Urinary bladder (tissue), 4 donors: ENCODE measurements around the gene POTEH. TPM values are rescaled to one million over a fixed set of nuclear protein-coding genes. Genes with fewer than 3 reads are reported as not detected.
"Not testable (repeated sequence)": the region's sequence is repeated elsewhere in the genome, so short reads cannot be mapped to it uniquely, and the experiment has no call there.

Experiments
- DNase-seq: peaks from one replicate; pipeline ENCODE4 v3.0.0-alpha.2; 2015; ENCODE audit errors: extremely low spot score
- H3K27ac ChIP-seq: one replicate; pipeline ENCODE4 v1.5.1; 2013; ENCODE audit warnings: low read depth, mild to moderate bottlenecking, moderate library complexity
- H3K36me3 ChIP-seq: one replicate; pipeline ENCODE4 v1.6.1; 2013; ENCODE audit warnings: mild to moderate bottlenecking, moderate library complexity; ENCODE audit not compliant: insufficient read depth
- H3K4me1 ChIP-seq: one replicate; pipeline ENCODE4 v1.6.1; 2013; ENCODE audit warnings: mild to moderate bottlenecking, moderate library complexity; ENCODE audit not compliant: insufficient read depth
- H3K4me3 ChIP-seq: one replicate; pipeline ENCODE4 v1.5.1; 2013; ENCODE audit warnings: low read depth, low read length
- WGBS: extraction: QIAGEN DNeasy Blood & Tissue Kit; methylation state at CpG from one replicate; pipeline ENCODE4 v1.1.7; 2013; 5-methylcytosine and 5-hydroxymethylcytosine counted together
- polyA plus RNA-seq: library from polyadenylated mRNA; stranded (reverse); fragments of 200-250 nt; gene quantifications from one replicate; pipeline ENCODE4 v1.2.3, GENCODE V29; 2013
- total RNA-seq: library from RNA; depleted of rRNA; stranded (reverse); fragments of >200 nt; gene quantifications from one replicate; pipeline ENCODE4 v1.2.3, GENCODE V29; 2014
- donor health status: healthy with polysubstance abuse.
- donor health status: healthy.

The POTEH gene
- total and polyA plus RNA-seq, 2 donors, result not detected

GRCh38 chr22:15688090-15688489 is 1.7 kb upstream of the POTEH start:
- H3K4me1 ChIP-seq, H3K4me3 ChIP-seq, H3K27ac ChIP-seq, H3K36me3 ChIP-seq, DNase-seq: not testable (repeated sequence)
- 70% methylated on average over 2 of the region's 2 CpGs for WGBS

- WGBS, result 83% methylated on average over 76 of the region's 77 CpGs
- H3K36me3 ChIP-seq, DNase-seq: not testable (repeated sequence)
Measured at GRCh38 chr22:15689012-15689748, 646 bp upstream of the POTEH start.

DNA sequence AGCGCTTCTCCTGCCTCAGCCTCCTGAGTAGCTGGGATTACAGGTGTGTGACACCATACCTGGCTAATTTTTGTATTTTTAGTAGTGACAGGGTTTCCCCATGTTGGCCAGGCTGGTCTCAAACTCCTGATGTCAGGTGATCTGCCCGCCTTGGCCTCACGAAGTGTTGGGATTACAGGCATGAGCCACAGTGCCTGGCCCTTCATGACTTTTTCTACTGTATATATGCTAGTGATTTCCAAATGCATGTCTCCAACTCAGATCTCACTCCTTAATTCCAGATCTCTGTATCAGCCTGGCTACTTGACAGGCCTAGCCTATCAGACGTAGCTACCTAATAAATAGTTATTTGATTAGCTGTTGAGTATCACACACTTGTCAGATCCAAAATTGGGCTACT is 23.8 kb downstream of the POTEH start:
- not testable (repeated sequence) for H3K27ac ChIP-seq, H3K4me1 ChIP-seq, H3K36me3 ChIP-seq, DNase-seq, H3K4me3 ChIP-seq
- WGBS, result 68% methylated on average over 2 of the region's 4 CpGs

More at GRCh38 chr22:15689012-15689748, 646 bp upstream of the POTEH start:
- H3K4me1 ChIP-seq, H3K4me3 ChIP-seq, H3K27ac ChIP-seq: not testable (repeated sequence)

- not testable (repeated sequence) for H3K4me1 ChIP-seq, DNase-seq, H3K36me3 ChIP-seq, H3K27ac ChIP-seq, H3K4me3 ChIP-seq
- WGBS, result 51% methylated on average over 1 of the region's 2 CpGs
Measured at GRCh38 chr22:15714125-15714524, 24.3 kb downstream of the POTEH start.

DNA sequence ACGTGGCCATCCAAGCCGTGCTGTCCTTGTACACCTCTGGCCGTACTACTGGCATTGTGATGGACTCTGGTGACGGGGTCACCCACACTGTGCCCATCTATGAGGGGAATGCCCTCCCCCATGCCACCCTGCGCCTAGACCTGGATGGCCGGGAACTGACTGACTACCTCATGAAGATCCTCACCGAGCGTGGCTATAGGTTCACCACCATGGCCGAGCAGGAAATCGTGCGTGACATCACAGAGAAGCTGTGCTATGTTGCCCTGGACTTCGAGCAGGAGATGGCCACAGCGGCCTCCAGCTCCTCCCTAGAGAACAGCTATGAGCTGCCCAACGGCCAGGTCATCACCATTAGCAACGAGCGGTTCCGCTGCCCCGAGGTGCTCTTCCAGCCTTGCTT is 32.1 kb downstream of the POTEH start:
- DNase-seq, result not testable (repeated sequence)

GRCh38 chr22:15729209-15729917 is 39.5 kb downstream of the POTEH start:
- not testable (repeated sequence) for H3K4me1 ChIP-seq, H3K27ac ChIP-seq, H3K4me3 ChIP-seq, H3K36me3 ChIP-seq, DNase-seq
- WGBS, result 68% methylated on average over 9 of the region's 19 CpGs

More for the DNA sequence above, 32.1 kb downstream of the POTEH start:
- 81% methylated on average over 7 of the region's 18 CpGs for WGBS
- not testable (repeated sequence) for H3K4me3 ChIP-seq, H3K4me1 ChIP-seq, H3K27ac ChIP-seq, H3K36me3 ChIP-seq

GRCh38 chr22:15731023-15731422 is 41.2 kb downstream of the POTEH start:
- DNase-seq, H3K4me3 ChIP-seq, H3K36me3 ChIP-seq, H3K4me1 ChIP-seq, H3K27ac ChIP-seq: not testable (repeated sequence)
- no CpG with 5 or more reads among the region's 8 CpGs for WGBS

DNA sequence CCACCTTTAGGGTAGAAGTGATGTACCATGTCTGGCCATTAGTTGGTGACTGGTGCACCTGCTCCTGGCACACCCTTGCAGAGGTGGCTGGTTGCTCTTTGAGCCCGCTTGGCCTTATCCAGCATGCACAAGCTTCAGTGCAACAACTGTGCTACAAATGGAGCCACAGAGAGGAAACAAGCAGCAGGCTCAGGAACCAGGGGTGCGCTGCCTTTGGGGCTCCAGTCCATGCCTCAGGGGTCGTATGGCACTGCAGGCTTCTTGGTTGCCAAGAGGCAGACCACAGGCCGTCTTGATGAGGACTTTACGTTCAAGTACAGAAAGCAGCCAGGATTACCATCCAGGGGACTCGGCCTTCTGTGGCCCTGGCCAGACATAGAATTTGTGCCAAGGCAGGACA is 44.6 kb downstream of the POTEH start:
- not testable (repeated sequence) for H3K4me1 ChIP-seq, DNase-seq, H3K36me3 ChIP-seq, H3K4me3 ChIP-seq, H3K27ac ChIP-seq
- WGBS, result 59% methylated on average over 3 of the region's 6 CpGs

DNA sequence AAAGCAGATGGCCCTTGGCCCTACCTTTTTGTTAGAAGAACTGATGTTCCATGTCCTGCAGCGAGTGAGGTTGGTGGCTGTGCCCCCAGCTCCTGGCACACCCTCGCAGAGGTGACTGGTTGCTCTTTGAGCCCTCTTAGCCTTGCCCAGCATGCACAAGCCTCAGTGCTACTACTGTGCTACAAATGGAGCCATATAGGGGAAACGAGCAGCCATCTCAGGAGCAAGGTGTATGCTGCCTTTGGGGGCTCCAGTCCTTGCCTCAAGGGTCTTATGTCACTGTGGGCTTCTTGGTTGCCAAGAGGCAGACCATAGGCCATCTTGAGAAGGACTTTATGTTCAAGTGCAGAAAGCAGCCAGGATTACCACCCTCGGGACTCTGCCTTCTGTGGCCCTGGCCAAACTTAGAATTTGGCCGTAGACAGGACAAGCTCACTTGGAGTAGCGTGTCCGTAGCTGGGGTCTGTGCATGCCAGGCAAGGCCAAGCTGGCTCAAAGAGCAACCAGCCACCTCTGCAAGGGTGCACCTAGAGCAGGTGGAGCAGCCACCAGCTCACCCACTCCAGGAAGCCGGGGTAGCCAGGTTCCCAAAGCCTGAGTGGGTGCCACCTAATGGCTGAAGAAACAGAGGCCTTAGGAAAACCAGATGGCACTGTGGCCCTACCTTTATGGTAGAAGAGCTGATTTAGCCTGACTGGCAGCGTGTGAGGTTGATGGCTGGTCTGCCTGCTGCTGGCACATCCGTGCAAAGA is 48.5 kb downstream of the POTEH start:
- DNase-seq, H3K27ac ChIP-seq, H3K36me3 ChIP-seq, H3K4me1 ChIP-seq, H3K4me3 ChIP-seq: not testable (repeated sequence)
- 74% methylated on average over 5 of the region's 10 CpGs for WGBS

DNA sequence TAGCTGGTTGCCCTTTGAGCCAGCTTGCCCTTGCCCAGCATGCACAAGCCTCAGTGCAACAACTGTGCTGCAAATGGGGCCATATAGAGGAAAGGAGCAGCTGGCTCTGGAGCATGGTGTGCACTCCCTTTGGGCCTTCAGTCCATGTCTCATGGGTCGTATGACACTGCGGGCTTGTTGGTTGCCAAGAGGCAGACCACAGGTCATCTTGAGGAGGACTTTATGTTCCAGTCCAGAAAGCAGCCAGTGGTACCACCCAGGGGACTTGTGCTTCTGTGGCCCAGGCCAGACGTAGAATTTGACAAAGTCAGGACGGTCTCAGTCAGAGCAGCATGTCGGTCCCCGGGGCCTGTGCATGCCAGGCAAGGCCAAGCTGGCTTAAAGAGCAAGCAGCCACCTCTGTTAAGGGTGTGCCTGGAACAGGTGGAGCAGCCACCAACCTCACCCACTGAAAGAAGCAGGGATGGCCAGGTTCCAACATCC is 49.1 kb downstream of the POTEH start:
- H3K27ac ChIP-seq, result not testable (repeated sequence)
- 96% methylated on average over 4 of the region's 6 CpGs for WGBS

DNA sequence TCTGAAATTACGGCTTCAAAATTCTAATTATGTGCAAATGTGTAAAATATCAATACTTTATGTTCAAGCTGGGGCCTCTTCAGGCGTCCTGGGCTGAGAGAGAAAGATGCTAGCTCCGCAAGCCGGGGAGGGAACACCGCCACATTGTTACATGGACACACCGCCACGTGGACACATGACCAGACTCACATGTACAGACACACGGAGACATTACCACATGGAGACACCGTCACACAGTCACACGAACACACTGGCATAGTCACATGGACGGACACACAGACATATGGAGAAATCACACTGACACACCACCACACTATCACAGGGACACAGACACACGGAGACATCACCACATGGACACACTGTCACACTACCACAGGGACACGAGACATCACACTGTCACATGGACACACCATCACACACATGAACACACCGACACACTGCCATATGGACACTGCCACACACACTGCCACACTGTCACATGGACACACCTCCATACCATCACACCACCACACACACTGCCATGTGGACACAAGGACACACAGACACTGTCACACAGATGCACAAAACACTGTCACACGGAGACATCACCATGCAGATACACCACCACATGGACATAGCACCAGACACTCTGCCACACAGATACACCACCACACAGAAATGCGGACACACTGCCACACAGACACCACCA is 58.0 kb downstream of the POTEH start:
- not testable (repeated sequence) for H3K4me1 ChIP-seq, H3K36me3 ChIP-seq, DNase-seq, H3K27ac ChIP-seq, H3K4me3 ChIP-seq
- WGBS, result 81% methylated on average over 13 of the region's 16 CpGs

More for the DNA sequence above, 49.1 kb downstream of the POTEH start:
- not testable (repeated sequence) for DNase-seq, H3K36me3 ChIP-seq, H3K4me3 ChIP-seq, H3K4me1 ChIP-seq

DNA sequence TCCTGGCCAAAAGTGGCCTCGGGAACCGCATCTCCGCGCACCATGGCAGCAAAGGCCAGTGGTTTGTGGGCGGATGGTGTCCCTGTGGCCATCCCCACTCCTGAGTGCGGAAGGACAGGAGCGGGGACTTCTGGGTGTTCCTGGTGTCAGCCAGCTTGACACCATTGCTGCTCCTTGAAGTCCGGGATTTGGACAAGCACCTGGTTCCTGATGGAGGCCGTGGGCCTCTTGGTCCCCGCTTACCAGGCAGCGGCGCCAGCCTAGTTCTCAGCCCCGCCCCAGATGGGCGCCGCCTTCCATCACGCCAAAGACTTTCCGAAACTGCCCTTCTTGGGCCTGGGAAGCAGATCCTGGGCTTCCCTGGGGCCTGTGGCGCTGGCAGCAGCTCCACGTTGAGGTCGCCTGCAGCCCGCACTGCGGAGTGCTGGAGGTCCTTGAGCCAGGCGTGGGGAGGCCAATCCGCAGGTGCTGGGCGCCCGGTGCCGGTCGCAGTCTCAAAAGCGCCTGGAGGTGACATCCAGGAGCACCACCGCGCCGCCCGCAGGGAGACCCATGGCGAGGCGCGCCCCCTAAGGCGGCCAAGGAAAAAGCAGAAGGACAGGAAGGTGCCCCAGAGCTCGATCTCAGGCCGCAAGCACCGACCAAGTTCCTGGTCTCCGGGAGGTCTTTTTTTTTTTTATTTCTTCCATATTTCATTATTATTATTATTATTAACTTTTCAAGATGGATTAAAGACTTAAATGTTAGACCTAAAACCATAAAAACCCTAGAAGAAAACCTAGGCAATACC is 59.5 kb downstream of the POTEH start:
- not testable (repeated sequence) for DNase-seq

More for the DNA sequence above, 59.5 kb downstream of the POTEH start:
- not testable (repeated sequence) for H3K36me3 ChIP-seq, H3K4me1 ChIP-seq, H3K4me3 ChIP-seq, H3K27ac ChIP-seq
- WGBS, result 73% methylated on average over 35 of the region's 41 CpGs
